ENCODE data around the gene TMEM203.

Gene TMEM203

DNA sequence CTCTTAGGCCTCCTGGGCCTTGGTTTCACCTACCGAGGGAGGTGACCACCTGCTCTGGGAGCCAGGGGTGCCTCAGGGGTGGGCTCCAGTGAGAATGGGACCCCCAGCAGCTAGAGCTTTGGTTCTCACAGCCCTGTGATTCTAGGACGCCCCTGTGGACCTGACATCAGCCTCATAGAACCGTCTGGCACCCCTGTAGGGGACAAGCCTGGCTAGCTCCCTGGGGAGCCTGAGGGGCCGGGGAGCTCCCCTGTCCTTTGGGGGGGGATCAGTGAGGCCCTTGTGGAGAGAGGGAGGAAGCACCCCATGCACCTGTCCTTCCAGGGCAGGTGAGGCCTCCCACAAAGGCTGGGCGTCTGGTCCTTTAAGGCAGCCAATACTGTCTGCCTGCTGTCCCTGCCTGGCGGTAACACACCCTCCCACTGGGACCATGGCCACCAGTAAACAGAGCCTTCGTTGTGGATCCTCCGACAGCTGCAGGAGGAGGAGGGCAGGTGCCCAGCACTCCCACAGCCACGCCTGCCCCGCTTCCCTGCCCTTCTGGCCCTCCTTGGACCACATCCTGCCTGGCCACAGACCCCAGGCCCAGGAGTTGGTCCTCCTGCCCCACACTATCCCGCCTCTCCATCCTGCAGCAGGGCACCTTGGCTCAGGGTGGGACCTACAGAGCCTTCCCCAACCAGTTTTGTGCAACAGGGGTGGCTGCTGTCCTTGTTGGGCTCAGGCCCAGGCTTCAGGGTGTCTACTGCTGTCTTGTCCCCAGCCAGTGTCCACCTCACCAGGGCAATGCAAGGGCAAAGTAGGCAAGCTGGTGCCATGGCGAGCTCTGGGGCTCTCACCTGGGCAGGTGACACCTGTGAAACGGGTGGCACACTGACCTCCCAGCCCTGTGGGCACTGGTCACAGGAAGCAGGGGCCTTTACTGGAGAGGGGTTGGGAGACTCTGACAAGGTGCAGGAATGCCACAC, 32.6 kb upstream of the TMEM203 start:
- TF ChIP-seq, protein P1, sequence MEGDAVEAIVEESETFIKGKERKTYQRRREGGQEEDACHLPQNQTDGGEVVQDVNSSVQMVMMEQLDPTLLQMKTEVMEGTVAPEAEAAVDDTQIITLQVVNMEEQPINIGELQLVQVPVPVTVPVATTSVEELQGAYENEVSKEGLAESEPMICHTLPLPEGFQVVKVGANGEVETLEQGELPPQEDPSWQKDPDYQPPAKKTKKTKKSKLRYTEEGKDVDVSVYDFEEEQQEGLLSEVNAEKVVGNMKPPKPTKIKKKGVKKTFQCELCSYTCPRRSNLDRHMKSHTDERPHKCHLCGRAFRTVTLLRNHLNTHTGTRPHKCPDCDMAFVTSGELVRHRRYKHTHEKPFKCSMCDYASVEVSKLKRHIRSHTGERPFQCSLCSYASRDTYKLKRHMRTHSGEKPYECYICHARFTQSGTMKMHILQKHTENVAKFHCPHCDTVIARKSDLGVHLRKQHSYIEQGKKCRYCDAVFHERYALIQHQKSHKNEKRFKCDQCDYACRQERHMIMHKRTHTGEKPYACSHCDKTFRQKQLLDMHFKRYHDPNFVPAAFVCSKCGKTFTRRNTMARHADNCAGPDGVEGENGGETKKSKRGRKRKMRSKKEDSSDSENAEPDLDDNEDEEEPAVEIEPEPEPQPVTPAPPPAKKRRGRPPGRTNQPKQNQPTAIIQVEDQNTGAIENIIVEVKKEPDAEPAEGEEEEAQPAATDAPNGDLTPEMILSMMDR (IDR thresholded peaks at IDR 0.05; ENCODE audit: borderline replicate concordance, insufficient read depth, low read depth, low read length): no peak
- no peak overlapping the region for H3K4me3 ChIP-seq (ENCODE audit: low read depth, low read length)

DNA sequence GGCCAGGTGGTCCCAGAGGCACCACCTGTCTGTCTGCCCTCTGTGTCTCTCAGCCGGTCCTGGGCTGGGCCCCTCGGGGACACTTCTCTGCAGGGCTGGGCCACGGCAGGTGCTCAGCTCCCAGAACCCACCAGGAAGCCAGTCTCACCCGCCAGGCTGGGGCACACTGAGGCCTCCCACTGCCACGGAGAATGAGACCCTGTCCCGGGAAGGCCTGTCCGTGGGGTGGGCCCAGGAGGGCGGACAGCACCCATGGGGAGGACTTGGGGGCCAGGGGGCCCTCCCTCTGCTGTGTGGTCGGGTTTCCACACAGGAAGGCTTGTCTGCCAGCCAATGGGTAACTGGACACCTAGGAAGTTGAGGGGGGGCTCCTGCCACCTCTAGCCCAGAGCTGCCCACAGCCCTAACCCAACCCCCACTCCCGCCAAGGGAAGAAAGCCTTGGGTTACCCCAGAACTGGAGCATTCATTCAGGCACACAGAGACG, 31.5 kb upstream of the TMEM203 start:
- peak overlapping the region; percentile 31 for H3K4me3 ChIP-seq (ENCODE audit: low read depth, low read length)

DNA sequence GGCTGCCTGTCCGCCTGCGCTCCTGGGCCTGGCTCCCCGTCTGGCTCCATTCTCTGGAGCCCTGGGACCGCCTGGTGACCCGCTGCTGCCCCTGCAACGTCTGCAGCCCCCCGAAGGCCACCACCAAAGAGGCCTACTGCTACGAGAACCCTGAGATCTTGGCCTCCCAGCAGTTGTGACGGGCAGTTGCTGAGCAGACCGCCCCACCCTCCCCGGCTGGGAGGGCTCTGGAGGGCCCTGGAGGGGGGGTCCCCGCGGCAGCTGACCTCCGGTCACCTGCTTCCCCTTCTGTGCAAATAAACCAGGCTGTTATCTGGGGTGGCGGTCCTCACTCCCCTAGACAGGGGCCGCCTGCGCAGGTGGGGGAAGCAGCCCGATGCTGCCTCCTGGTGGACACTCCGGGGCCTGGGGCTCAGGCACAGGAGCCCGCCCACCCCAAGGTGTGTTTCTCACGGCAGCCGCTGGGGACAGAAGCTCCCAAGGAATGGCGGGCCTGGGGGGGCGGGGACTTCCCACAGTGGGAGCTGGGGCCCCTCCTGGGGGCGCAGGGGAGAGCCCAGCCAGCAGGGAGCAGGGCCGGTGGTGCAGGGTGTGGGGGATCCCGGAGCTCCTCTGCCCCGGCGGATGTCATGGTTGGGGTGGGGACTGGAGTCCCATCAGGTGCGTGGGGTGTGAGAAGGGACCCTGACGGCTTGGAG, 30.9 kb upstream of the TMEM203 start:
- H3K4me3 ChIP-seq (ENCODE audit: low read depth, low read length): peak overlapping the region; percentile 31
- TF ChIP-seq, protein P1 (IDR thresholded peaks at IDR 0.05; ENCODE audit: borderline replicate concordance, insufficient read depth, low read depth, low read length): peak; percentile 100

More for the DNA sequence above, 31.5 kb upstream of the TMEM203 start:
- TF ChIP-seq, protein P1 (IDR thresholded peaks at IDR 0.05; ENCODE audit: borderline replicate concordance, insufficient read depth, low read depth, low read length): no peak

DNA sequence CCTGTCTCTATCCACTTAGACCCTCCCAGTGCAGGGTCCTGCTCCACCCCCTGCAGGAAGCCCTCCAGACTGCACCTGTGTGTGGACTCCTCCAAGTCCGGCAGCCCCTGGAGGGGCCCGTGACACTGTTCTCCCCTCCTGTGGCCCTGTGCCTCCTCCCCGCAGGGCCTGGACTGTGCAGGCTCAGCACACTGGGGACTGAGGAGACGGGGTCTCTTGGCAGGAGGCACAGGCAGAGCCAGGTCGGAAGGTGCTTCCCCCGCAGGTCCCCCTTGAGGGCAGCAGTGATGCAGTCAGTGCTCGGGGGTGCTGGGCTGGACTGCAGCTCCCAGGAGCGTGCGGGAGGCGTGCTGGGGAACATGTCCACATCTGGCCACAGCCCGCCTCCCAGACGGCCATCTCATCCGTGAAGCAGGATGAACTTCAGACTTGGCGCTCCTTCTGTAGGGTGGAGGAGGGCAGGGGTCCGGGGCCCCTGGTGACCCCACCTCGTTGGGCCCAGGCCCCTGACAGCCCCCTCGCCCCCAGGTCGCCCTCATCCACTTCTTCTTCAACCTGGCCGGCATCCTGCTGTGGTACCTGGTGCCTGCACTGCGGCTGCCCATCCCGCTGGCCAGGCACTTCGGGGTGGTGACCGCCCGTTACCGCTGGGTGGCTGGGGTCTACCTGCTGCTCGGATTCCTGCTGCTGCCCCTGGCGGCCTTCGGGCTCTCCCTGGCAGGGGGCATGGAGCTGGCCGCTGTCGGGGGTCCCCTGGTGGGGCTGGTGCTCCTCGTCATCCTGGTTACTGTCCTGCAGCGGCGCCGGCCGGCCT, 30.2 kb upstream of the TMEM203 start:
- TF ChIP-seq, protein P1 (IDR thresholded peaks at IDR 0.05; ENCODE audit: borderline replicate concordance, insufficient read depth, low read depth, low read length): peak; percentile 21; the same call in 1 of the 2 replicates
- no peak overlapping the region for H3K4me3 ChIP-seq (ENCODE audit: low read depth, low read length)

DNA sequence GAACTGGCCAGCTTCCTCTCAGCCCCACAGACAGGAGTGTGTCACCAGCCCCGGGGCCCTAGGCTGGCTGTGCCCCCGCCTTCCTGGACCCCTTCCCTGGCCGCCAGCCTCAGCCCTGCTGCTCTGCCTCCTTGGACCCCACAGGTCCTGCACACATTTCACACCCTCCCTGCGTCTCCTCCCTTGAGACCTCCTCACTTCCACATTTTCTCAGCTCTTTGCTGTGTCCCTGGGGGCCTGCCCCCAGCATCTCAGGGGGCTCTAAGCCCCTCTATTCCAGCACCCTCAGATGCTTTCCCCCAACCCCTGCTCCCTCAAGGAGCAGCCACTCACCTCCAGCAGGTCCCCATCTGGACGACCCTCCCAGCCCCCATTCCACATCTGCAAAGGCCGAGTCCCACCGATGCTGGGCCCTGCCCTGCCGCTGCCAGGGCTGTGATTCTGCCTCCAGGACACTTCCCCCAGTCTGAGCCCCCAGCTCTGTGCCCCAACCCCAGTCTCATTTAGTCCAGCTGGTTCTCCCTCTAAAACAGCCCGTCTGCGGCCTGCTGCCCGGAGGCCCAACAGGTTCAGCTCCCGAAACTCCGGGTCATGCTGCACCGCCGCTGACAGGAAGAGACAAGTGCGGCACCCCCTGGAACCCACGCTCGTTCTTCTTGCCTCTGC, 29.4 kb upstream of the TMEM203 start:
- no peak overlapping the region for H3K4me3 ChIP-seq (ENCODE audit: low read depth, low read length)
- TF ChIP-seq, protein P1 (IDR thresholded peaks at IDR 0.05; ENCODE audit: borderline replicate concordance, insufficient read depth, low read depth, low read length): no peak

DNA sequence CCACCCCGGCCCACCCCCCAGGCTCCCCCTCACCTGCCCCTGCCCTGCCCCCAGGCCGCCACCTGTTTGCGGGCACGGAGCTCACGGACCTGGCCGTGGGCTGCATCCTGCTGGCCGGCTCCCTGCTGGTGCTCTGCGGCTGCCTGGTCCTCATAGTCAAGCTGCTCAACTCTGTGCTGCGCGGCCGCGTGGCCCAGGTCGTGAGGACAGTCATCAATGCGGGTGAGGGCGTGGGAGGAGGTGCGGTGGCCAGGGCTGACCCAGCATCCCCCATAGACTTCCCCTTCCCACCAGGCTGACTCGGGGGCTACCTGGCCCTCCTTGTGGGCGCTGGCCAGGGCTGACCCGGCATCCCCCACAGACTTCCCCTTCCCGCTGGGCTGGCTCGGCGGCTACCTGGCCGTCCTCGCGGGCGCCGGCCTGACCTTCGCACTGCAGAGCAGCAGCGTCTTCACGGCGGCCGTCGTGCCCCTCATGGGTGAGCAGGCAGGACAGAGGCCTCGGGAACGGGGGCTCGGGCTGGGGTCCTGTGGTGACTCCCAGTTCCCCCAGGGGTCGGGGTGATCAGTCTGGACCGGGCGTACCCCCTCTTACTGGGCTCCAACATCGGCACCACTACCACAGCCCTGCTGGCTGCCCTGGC, 28.7 kb upstream of the TMEM203 start:
- TF ChIP-seq, protein P1 (IDR thresholded peaks at IDR 0.05; ENCODE audit: borderline replicate concordance, insufficient read depth, low read depth, low read length): no peak
- no peak overlapping the region for H3K4me3 ChIP-seq (ENCODE audit: low read depth, low read length)

All from GM12875 (cell line).